Activated B cell treated with CpG ODN at 0.5 μM for 24 hours (primary cell): Measurements from ENCODE around the gene PGLYRP1. TPM values are rescaled to one million over a fixed set of nuclear protein-coding genes. Genes with fewer than 3 reads are reported as not detected.

Source experiments
- ATAC-seq: fragments of 200-7000 bp; cut with Tn5 transposase; one replicate; pipeline ENCODE4 v1.10.0; 2021; ENCODE audit warnings: low read depth, mild to moderate bottlenecking, moderate library complexity
- CTCF ChIA-PET: fragments of 350-600 bp; sonication (Branson Sonifier 250); formaldehyde crosslinking; loops from one replicate; lab custom pipeline; 2021; ENCODE audit warnings: antibody characterized with exemption; lab: Charles Lee
- POLR2A ChIA-PET: fragments of 350-600 bp; sonication (Branson Sonifier 250); formaldehyde crosslinking; loops from one replicate; lab custom pipeline; 2021; ENCODE audit warnings: antibody characterized with exemption; lab: Charles Lee
- DNase-seq: peaks from one replicate; pipeline ENCODE4 v3.0.0; 2022
- H3K27ac Mint-ChIP-seq: one replicate; pipeline ENCODE4 v1.8.0; 2020; ENCODE audit warnings: mixed read lengths
- H3K27me3 Mint-ChIP-seq: one replicate; pipeline ENCODE4 v1.8.0; 2021; ENCODE audit warnings: mixed read lengths
- H3K36me3 Mint-ChIP-seq: one replicate; pipeline ENCODE4 v1.8.0; 2021; ENCODE audit warnings: low read depth, mixed read lengths
- H3K4me1 Mint-ChIP-seq: one replicate; pipeline ENCODE4 v1.8.0; 2021; ENCODE audit warnings: mixed read lengths
- H3K4me3 Mint-ChIP-seq: one replicate; pipeline ENCODE4 v1.8.0; 2020; ENCODE audit warnings: mild to moderate bottlenecking, mixed read lengths
- H3K9me3 Mint-ChIP-seq: one replicate; pipeline ENCODE4 v1.8.0; 2020; ENCODE audit warnings: mixed read lengths
- intact Hi-C: fragments of 100-400 bp; cut with micrococcal nuclease; formaldehyde crosslinking; loops from one replicate; pipeline ENCODE4 v1.15.1; 2024
- total RNA-seq: library from RNA; stranded (reverse); gene quantifications from 2 replicates; pipeline ENCODE4 v1.2.3, GENCODE V29; 2022
- TF ChIP-seq, protein P1 (sequence below): fragments of 200-600 bp; IDR thresholded peaks from one replicate; pipeline ENCODE4 v1.8.0; 2022; ENCODE audit warnings: antibody characterized with exemption, mild to moderate bottlenecking

PGLYRP1 gene, protein sequence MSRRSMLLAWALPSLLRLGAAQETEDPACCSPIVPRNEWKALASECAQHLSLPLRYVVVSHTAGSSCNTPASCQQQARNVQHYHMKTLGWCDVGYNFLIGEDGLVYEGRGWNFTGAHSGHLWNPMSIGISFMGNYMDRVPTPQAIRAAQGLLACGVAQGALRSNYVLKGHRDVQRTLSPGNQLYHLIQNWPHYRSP
- total RNA-seq = not detected in 2 replicates

DNA sequence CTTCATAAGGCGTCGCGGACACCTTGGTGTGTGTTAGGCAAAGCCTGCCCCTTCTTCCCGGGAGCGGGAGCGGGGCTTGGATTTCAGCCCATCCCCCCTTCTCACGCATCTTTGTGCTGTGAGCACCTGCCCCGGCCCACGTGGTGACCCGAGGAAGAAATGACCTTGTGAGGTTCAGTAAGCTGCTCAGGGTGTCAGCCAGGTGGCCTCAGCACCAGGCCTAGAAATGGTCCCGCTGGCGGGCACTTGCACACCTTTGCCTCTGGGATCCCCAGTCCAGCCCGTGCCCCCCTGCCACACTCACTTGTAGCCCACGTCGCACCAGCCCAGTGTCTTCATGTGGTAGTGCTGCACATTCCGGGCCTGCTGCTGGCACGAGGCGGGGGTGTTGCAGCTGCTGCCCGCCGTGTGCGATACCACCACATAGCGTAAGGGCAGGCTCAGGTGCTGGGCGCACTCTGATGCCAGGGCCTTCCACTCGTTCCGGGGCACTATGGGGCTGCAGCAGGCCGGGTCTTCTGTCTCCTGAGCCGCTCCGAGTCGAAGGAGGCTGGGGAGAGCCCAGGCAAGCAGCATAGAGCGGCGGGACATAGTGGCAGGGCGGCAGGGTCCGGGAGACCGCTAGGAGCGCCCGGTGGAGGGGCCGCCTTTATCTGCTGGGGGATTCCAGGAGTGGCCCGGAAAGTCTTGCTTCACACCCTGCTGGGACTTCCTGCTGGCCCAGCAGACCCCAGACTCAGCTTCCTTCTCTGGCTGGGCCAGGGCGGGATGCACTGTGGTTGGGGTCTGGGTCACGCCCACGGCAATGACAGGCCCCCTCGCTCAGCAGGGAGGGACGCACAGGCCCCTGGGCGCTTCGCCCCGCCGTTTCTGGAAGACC lies at the start of gene PGLYRP1:
Gene PGLYRP1, minus strand, starts transcription at position 623 of the 880 bp plus-strand sequence. Its CDS starts 32 bp downstream, at position 591.
- H3K27me3 Mint-ChIP-seq = peaks cover 20% of the 10 kb centered on the region
- H3K4me3 Mint-ChIP-seq = no peak within 1 kb of the TSS
- CTCF ChIA-PET = interaction anchor here (1.8 kb wide), 1 partner anchor 12 kb away, joined by 4 read pairs; no protein-coding TSS in a partner anchor
- DNase-seq (no peak), ATAC-seq (no peak)
- no peak within 1 kb of the TSS for H3K27ac Mint-ChIP-seq
- no peaks in the 10 kb centered on the region for H3K36me3 Mint-ChIP-seq
- POLR2A ChIA-PET = no interaction called here
- H3K9me3 Mint-ChIP-seq = no peaks in the 10 kb centered on the region
- TF ChIP-seq, protein P1, sequence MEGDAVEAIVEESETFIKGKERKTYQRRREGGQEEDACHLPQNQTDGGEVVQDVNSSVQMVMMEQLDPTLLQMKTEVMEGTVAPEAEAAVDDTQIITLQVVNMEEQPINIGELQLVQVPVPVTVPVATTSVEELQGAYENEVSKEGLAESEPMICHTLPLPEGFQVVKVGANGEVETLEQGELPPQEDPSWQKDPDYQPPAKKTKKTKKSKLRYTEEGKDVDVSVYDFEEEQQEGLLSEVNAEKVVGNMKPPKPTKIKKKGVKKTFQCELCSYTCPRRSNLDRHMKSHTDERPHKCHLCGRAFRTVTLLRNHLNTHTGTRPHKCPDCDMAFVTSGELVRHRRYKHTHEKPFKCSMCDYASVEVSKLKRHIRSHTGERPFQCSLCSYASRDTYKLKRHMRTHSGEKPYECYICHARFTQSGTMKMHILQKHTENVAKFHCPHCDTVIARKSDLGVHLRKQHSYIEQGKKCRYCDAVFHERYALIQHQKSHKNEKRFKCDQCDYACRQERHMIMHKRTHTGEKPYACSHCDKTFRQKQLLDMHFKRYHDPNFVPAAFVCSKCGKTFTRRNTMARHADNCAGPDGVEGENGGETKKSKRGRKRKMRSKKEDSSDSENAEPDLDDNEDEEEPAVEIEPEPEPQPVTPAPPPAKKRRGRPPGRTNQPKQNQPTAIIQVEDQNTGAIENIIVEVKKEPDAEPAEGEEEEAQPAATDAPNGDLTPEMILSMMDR = no peak
- intact Hi-C loops = no loop called here
- H3K4me1 Mint-ChIP-seq = no peaks in the 10 kb centered on the region

DNA sequence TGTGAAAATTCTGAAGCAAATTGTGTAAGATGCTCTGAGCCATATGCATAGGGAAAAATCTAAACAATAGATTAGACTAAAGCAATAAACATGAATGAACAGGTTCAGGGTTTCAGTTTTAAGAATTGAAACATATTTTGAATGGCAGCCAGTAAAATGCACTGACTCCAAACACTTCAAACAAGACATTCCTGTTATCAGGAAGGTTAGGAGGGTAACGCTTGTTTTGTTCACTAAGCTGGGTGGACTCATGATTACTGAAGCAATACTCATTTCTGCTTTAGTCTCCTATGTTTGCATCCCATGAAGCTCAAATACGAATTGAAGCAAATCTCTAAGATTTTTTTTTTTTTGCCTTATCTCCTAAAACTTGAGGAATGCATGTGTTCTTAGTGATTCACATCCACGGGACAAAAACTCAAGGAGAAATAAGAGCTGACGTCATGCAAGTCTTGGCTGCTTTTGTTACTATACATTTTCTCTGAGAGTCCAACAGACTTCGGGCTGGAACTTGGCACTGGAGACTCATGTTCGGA lies 47.0 kb upstream of the PGLYRP1 start:
- POLR2A ChIA-PET = no interaction called here
- TF ChIP-seq, protein P1 = no peak
- H3K36me3 Mint-ChIP-seq = no peaks in the 10 kb centered on the region
- H3K27me3 Mint-ChIP-seq = peaks cover 71% of the 10 kb centered on the region
- ATAC-seq (no peak), DNase-seq (no peak)
- no peak overlapping the region for H3K4me3 Mint-ChIP-seq
- CTCF ChIA-PET = interaction anchor here (0.6 kb wide), 1 partner anchor 76 kb away, joined by 3 read pairs; no protein-coding TSS in a partner anchor
- no peaks in the 10 kb centered on the region for H3K4me1 Mint-ChIP-seq
- no peaks in the 10 kb centered on the region for H3K9me3 Mint-ChIP-seq
- no peak overlapping the region for H3K27ac Mint-ChIP-seq
- intact Hi-C loops = no loop called here

DNA sequence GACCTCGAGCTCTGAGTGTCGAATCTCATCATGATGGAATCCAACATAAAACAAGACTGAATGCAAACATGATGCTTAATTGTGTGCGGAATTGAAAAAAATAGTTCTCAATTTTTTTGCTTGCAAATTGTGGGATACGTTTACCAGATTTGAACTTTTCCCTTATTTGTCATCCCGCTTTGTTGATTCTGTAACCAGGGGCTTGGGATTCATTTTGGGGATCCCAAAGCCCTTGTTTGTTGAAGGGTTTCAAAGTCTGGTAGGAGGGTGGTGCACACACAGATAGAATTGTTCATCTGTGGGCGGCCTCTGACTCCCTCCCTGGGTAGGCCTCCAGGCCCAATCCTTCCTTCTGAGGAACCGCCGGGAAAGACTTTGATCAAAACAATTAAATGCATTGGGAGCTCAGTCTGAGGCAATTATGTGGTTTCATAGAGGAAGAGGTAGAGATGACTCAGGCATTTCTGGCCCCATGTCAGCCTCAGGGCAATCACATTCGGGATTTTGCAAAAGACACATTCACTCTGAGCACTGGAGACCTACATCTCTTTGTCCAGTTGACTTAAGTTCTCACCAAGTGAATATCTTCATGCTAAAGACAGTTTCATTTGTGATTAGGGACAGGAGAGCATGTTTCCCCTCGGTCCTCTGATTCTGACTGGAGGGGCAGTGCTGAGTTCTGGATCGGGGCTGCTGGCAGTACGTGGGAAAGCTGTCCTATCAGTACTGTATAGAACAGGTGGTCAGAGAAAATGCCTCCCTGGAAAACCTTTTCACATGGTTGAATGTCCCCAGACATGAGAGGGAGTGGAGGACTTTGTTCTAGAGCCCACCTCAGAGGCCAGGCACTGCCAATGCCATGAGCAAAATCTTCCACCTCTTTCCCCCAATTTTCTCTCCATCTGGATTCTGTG lies 45.7 kb upstream of the PGLYRP1 start:
- H3K27me3 Mint-ChIP-seq = peaks cover 66% of the 10 kb centered on the region

DNA sequence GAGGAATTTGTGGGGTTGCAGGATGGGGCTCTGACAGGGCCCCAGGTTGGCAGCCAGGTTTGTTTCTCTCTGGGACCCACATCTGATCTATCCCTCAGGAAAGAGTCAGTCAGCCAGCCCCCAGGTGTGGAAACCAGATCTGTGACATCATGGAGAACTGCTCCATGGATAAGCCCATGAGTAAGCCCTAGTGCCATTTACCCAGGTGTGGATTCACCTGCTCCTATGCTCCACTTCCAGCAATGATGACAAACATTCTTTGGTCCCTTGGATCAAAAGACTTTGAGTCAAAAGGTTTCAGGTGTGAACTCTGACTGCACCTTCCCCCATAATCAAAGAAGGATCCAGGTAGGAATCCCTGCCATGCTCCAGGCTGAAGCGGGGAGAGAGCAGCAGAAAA lies 44.8 kb upstream of the PGLYRP1 start:
- Mint-ChIP-seq H3K9me3 (no peaks in the 10 kb centered on the region), H3K27ac (no peak overlapping the region), H3K27me3 (peaks cover 65% of the 10 kb centered on the region), H3K36me3 (no peaks in the 10 kb centered on the region), H3K4me1 (no peaks in the 10 kb centered on the region), H3K4me3 (no peak overlapping the region)
- ChIA-PET CTCF (no interaction called here), POLR2A (no interaction called here)
- DNase-seq (no peak), ATAC-seq (no peak)
- intact Hi-C loops = no loop called here
- TF ChIP-seq, protein P1 = no peak

More for the DNA sequence above, 45.7 kb upstream of the PGLYRP1 start:
- Mint-ChIP-seq H3K9me3 (no peaks in the 10 kb centered on the region), H3K4me3 (no peak overlapping the region), H3K27ac (no peak overlapping the region), H3K4me1 (no peaks in the 10 kb centered on the region), H3K36me3 (no peaks in the 10 kb centered on the region)
- ChIA-PET POLR2A (no interaction called here), CTCF (no interaction called here)
- DNase-seq = no peak
- intact Hi-C loops = no loop called here
- TF ChIP-seq, protein P1 = no peak
- no peak for ATAC-seq
